ENCODE results near the gene CCNB1. TPM values are rescaled to one million over a fixed set of nuclear protein-coding genes. Genes with fewer than 3 reads are reported as not detected.

Gene CCNB1
- total RNA-seq, 4 donors from 2014 or later: under 0.01 to 60.3 (median 10.2) TPM

DNA sequence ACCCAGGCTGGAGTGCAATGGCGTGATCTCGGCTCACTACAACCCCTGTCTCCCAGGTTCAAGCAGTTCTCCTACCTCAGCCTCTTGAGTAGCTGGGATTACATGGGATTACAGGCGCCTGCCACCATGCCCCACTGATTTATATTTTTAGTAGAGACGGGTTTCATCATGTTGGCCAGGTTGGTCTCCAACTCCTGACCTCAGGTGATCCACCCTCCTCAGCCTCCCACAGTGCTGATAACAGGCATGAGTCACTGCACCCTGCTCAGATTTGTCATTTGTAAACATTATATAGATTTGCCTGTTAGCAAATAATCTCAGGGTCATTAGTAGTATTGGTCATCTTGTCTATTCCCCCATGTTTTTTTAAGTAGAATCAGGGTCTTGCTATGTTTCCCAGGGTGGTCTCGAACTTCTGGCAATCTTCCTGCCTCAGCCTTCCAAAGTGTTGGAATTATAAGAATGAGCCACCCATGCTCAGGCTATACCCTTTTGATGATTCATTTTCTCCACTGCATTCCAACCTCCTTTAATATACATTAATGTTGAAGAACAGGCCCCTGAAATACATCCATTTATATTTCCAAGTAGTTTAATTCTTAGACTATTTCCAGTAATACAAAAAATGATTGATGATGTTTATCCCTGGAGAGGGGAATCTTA lies 39.7 kb downstream of the CCNB1 start:
- TF ChIP-seq POLR2A (IDR thresholded peaks at IDR 0.05): no peak
- TF ChIP-seq, protein P1, sequence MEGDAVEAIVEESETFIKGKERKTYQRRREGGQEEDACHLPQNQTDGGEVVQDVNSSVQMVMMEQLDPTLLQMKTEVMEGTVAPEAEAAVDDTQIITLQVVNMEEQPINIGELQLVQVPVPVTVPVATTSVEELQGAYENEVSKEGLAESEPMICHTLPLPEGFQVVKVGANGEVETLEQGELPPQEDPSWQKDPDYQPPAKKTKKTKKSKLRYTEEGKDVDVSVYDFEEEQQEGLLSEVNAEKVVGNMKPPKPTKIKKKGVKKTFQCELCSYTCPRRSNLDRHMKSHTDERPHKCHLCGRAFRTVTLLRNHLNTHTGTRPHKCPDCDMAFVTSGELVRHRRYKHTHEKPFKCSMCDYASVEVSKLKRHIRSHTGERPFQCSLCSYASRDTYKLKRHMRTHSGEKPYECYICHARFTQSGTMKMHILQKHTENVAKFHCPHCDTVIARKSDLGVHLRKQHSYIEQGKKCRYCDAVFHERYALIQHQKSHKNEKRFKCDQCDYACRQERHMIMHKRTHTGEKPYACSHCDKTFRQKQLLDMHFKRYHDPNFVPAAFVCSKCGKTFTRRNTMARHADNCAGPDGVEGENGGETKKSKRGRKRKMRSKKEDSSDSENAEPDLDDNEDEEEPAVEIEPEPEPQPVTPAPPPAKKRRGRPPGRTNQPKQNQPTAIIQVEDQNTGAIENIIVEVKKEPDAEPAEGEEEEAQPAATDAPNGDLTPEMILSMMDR (IDR thresholded peaks at IDR 0.05): no peak
- H3K36me3 ChIP-seq: peaks cover 0 to 2% of the 10 kb centered on the region in 2 donors

DNA sequence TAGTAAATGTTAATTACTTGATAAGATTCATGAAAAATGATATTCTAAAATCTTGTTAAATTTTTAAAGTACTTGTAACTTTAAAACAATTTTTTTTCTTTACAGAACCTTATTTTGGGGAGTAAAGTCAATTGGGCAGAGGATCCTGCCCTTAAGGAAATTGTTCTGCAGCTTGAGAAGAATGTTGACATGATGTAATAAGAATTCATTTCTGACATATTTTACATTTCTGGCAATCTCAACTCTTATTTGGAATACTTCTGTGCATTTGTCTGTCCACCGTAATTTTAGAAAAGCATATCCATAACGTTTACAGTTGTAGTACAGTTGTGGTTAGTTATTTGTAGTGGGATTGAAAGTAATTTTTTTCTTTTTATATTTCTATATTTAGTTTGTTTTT lies 42.7 kb downstream of the CCNB1 start:
- Histone ChIP-seq H3K36me3 (peaks cover 0 to 2% of the 10 kb centered on the region in 2 donors), H3K9me3 (no peaks in the 10 kb centered on the region), H3K27ac (no peak overlapping the region), H3K4me3 (no peak overlapping the region), H3K4me1 (no peaks in the 10 kb centered on the region), H3K27me3 (no peaks in the 10 kb centered on the region)
- intact Hi-C loops (cut with DNase I; ENCODE audit: low total_unique reads): no loop called here
- no peak for TF ChIP-seq POLR2A (IDR thresholded peaks at IDR 0.05)
- TF ChIP-seq, protein P1 (IDR thresholded peaks at IDR 0.05): no peak
- DNase-seq: no peak

More for the DNA sequence above, 39.7 kb downstream of the CCNB1 start:
- intact Hi-C loops (cut with DNase I; ENCODE audit: low total_unique reads): no loop called here
- Histone ChIP-seq H3K27me3 (no peaks in the 10 kb centered on the region), H3K4me3 (no peak overlapping the region), H3K27ac (no peak overlapping the region), H3K4me1 (no peaks in the 10 kb centered on the region), H3K9me3 (no peaks in the 10 kb centered on the region)
- DNase-seq: no peak

DNA sequence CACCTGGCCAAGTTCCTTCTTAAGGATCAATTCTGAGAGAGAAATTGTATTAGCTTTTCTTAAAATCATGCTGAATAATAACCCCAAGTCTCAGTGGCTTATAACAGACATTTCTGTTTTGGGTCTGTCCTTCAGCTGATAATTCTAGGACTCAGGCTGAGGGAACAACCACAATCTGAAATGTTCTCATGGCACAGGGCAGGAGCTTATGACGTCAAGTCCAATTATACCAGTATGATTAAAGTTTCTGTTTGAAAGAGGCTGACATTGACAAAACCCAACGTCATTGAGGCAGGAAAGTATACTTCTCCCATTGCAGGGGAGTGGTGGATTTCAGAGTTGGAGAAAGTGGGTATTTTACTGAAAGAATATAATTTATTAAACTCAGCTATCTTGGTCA lies 44.2 kb downstream of the CCNB1 start:
- Histone ChIP-seq H3K9me3 (no peaks in the 10 kb centered on the region), H3K27ac (no peak overlapping the region), H3K4me3 (no peak overlapping the region), H3K4me1 (no peaks in the 10 kb centered on the region), H3K36me3 (peaks cover 0 to 2% of the 10 kb centered on the region in 2 donors), H3K27me3 (no peaks in the 10 kb centered on the region)
- TF ChIP-seq, protein P1 (IDR thresholded peaks at IDR 0.05): no peak
- no peak for TF ChIP-seq POLR2A (IDR thresholded peaks at IDR 0.05)
- intact Hi-C loops (cut with DNase I; ENCODE audit: low total_unique reads): no loop called here
- no peak for DNase-seq

DNA sequence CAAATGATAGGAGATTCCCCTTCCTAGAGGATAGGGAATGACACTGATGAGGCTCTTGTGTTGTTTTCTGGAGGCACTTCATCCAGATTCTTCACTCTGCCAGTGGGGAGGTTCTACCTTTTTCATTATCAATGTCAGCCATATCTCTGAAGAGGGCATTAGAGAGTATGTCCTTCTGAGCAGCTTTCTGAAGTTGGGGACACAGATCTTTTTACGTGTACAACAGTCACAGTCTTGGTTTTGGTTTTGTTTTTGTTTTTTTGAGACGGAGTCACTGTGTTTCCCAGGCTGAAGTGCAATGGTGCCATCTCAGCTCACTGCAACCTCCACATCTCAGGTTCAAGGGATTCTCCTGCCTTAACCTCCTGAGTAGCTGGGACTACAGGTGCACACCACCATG lies 45.1 kb downstream of the CCNB1 start:
- H3K36me3 ChIP-seq: peaks cover 0 to 2% of the 10 kb centered on the region in 2 donors
- DNase-seq: no peak
- H3K4me3 ChIP-seq: no peak overlapping the region
- no peaks in the 10 kb centered on the region for H3K9me3 ChIP-seq
- intact Hi-C loops (cut with DNase I; ENCODE audit: low total_unique reads): no loop called here
- no peak overlapping the region for H3K27ac ChIP-seq
- TF ChIP-seq, protein P1 (IDR thresholded peaks at IDR 0.05): no peak
- no peak for TF ChIP-seq POLR2A (IDR thresholded peaks at IDR 0.05)
- H3K27me3 ChIP-seq: no peaks in the 10 kb centered on the region
- H3K4me1 ChIP-seq: no peaks in the 10 kb centered on the region

DNA sequence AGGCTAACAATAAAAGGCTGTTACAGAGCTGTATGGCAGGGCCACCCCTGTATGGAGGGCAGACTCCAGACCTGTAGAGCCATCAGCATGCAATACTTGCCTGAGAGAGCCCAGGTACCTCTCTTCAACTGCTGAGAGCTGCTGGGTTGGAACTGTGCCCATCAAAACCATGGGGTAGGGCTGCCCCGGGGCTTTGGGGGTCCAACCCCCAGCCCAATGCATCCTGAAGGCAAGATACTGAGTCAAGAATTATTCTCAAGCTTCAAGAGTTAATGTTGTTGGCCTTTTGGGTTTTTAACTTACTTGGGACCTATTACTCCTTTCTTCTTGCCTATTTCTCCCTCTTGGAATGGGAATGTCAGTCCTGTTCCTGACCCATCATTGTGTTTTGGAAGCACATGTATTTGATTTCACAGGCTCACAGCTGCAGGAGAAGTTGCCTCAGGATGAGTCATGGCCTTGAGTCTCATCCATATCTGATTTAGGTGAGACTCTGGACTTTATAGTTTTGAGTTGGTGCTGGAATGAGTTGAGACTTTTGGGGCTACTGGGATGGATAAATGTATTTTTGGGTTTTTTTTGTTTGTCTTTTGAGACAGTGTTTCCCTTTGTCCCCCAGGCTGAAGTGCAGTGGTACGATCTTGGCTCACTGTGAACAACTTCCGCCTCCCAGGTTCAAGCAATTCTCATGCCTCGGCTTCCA lies 46.7 kb downstream of the CCNB1 start:
- DNase-seq: no peak
- no peak for TF ChIP-seq POLR2A (IDR thresholded peaks at IDR 0.05)
- TF ChIP-seq, protein P1 (IDR thresholded peaks at IDR 0.05): no peak
- Histone ChIP-seq H3K4me3 (no peak overlapping the region), H3K4me1 (peaks cover 0 to 2% of the 10 kb centered on the region in 2 donors), H3K27ac (no peak overlapping the region), H3K27me3 (no peaks in the 10 kb centered on the region), H3K9me3 (no peaks in the 10 kb centered on the region), H3K36me3 (no peaks in the 10 kb centered on the region)
- intact Hi-C loops (cut with DNase I; ENCODE audit: low total_unique reads): no loop called here
